Left ventricle myocardium superior (tissue), 1 donor: ENCODE results near the gene ODF4. TPM values are rescaled to one million over a fixed set of nuclear protein-coding genes. Genes with fewer than 3 reads are reported as not detected.
"Not testable (repeated sequence)": the region's sequence is repeated elsewhere in the genome, so short reads cannot be mapped to it uniquely, and the experiment has no call there.

Experiments used
- ATAC-seq: fragments of 200-7000 bp; cut with Tn5 transposase; one replicate; pipeline ENCODE4 v1.9.1; 2020; ENCODE audit warnings: mild to moderate bottlenecking, moderate library complexity
- DNase-seq: peaks from one replicate; pipeline ENCODE4 v3.0.0-alpha.2; 2020
- intact Hi-C: fragments of 100-400 bp; cut with micrococcal nuclease; formaldehyde crosslinking; loops from one replicate; pipeline ENCODE4 v1.11.0; 2022
- total RNA-seq: library from RNA; stranded (reverse); fragmentation: NEBNext Ultra II Directional; extraction: Animal tissue kit (Norgen Biotek cat#: 25700); gene quantifications from one replicate; pipeline ENCODE4 v1.2.1, GENCODE V29; 2021
- donor health status: DM: no; HTN: yes; CAD: no; lungs with severe emphysema.

ODF4 gene
- total RNA-seq, 1 donor from 2014 or later = not detected

DNA sequence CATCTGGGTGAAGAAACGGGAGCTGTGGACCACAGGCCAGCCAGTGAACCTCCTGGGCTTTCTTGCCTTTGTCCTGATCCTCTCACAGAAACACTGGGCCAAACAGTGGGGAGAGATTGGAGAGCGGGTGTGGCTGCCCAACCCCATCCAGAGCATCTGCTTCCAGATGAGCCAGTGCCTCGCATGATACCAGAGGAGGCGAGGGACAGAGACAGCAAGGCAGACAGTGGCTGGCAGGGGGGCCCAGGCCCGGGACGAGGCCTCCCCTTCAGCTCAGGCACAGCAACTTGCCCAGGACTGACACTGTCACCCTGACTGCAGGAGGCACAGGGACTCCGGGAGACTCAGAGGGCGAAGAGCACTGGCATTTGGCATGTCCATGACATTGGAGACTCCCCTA, 17.6 kb upstream of the ODF4 start:
- ATAC-seq = no peak
- intact Hi-C loops = no loop called here
- no peak for DNase-seq

DNA sequence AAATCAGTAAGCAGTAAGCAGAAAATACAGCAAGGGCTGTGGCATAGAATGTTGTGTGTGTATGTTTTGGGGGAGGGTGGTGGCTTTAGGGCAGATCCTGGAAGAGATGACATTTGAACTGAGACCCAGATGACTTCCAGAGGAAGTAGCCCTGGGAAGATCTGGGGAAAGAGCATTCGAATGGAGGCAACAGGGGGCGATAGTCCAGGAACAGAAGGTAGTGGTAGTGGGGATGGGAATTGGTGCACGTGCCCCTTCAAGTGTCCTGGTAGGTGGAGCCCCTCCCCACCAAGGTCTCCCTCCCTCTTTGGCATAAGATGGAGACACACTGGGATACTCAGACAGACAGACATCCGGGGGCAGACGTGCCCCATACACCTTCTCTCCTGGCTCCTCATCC, 15.5 kb upstream of the ODF4 start:
- no peak for DNase-seq
- ATAC-seq = no peak
- intact Hi-C loops = no loop called here

DNA sequence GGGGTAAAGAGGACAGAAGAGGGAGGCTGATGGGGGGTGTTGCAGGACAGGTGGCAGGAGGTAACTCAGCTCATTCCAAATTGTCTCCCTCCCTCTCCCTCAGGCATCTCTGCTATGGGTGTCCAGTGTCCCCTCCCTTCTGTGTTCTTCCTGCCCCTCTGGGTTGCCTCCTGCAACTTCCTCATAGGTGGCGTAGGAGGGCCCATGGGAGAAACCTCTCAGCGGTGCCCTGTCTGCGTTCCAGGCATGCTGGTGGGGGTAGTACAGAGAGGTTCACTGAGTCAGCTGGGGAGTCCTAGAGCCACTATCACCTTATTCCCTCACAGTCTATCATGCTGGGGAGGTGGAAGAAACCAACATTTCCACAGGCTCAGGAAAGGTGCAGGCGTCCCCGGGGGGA, 14.7 kb upstream of the ODF4 start:
- intact Hi-C loops = no loop called here
- ATAC-seq = no peak
- DNase-seq = no peak

DNA sequence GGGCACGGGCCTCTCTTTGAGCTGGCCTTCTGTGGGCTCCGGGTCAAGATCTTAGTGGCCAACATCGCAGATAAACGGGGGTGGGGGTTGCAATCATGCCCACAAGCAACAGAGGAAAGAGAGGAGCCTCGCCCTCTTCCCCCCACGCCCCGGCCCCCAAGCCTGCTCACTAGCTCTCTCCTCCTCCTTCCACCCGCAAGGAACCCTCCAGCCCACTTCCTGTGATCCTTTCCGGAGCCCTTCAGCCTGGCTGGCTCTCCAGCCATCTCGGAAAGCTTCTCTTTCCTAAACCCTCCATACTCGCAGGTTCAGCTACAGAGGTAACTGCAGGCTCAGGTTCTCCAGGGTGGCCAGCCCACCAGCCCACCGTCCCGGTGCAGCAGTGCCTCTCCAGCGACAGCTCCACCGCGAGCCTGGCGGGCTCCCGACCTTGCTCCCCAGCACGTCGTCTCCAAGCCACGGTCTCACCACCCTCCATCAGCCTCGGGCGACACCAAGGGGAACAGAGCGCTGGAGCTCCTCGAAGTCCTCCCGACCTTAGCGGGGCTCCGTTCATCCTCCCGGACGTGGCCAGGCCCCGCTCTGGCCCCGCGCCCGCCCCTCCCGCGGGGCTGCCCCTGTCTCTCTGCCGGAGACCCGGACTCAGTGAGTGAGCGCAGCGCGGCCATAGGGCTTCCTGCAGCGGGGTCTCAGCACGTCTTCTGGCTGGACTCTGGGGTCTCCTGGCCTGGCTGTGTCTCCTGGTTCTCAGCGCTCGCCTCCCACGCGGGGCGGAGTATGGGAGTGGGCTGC, 12.9 kb upstream of the ODF4 start:
- peak; percentile 79 for ATAC-seq
- DNase-seq = peak; percentile 64
- intact Hi-C loops = no loop called here

DNA sequence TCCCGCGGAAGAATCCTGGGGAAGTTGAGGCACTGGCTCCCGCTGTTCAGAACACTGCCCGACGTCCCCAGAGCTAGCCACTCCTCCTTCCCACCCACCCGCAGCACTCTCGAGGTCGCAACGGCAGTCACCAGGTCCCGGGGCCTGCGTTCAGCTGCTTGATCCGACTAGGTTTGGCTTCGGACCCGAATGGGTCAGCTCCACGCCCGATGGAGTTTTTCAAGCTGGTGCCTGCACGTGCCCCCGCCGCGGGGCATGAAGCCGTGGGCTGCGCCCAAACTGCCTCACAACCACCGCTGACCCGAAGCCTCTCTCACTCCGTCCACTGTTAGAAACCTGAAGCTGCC, 12.4 kb upstream of the ODF4 start:
- ATAC-seq = peak; percentile 41
- DNase-seq = peak; percentile 35
- intact Hi-C loops = no loop called here

DNA sequence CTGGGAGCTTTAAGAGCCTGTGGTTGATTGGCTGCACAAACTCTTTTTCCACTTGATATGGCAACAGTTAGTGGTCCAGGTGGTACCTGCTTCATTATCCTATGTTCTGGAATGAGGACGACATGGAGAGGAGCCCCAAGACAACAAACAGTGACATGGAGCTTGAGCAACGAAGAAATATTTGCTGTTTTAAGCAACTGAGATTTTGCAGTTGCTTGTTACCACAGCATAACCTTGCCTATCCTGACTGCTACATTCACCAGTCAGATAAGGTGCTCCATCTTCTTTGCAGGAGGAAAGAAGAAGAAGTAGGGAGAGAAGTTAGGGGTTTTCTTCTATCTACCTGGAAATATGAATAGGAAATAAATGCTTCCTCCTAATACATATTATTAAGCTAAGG, 7.5 kb upstream of the ODF4 start:
- intact Hi-C loops = no loop called here
- ATAC-seq (no peak), DNase-seq (no peak)

DNA sequence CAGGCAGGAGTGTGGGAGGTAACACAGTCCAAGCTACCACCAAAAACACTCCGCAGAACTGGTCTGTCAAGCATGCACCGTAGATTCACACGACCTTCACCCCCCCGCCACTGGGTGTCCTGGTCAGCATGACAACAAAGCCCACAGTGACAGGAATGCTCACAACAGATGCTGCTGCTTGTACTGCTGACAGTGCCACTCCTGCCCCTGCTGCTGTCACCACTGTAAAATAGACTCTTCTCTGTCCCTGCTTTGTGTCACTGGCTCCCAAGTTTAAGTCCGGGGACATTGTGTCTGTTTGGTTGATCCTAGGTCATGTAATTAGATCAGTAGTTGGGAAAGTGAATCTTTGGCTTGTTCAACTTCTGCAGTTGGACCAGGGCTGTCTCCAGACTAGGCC, 7.0 kb upstream of the ODF4 start:
- DNase-seq (peak; percentile 69), ATAC-seq (peak; percentile 94)
- intact Hi-C loops = no loop called here

DNA sequence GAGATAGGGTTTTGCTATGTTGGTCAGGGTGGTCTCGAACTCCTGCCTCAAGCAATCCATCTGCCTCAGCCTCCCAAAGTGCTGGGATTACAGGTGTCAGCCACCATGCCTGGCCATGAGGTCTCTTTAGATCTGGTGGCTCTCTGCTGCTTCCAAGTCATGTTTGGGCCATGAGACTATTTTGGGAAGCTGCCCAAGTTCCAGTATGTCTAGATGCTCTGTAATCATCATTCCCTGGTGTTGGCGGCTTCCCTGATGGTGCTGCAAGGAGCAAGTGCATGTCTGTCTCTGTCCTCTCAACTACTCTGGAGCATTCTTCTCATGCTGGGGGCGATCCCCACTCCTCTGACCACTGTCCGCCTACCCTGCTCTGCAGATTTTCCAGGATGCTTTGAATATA, 6.4 kb upstream of the ODF4 start:
- DNase-seq = no peak
- intact Hi-C loops = no loop called here
- peak; percentile 70 for ATAC-seq

DNA sequence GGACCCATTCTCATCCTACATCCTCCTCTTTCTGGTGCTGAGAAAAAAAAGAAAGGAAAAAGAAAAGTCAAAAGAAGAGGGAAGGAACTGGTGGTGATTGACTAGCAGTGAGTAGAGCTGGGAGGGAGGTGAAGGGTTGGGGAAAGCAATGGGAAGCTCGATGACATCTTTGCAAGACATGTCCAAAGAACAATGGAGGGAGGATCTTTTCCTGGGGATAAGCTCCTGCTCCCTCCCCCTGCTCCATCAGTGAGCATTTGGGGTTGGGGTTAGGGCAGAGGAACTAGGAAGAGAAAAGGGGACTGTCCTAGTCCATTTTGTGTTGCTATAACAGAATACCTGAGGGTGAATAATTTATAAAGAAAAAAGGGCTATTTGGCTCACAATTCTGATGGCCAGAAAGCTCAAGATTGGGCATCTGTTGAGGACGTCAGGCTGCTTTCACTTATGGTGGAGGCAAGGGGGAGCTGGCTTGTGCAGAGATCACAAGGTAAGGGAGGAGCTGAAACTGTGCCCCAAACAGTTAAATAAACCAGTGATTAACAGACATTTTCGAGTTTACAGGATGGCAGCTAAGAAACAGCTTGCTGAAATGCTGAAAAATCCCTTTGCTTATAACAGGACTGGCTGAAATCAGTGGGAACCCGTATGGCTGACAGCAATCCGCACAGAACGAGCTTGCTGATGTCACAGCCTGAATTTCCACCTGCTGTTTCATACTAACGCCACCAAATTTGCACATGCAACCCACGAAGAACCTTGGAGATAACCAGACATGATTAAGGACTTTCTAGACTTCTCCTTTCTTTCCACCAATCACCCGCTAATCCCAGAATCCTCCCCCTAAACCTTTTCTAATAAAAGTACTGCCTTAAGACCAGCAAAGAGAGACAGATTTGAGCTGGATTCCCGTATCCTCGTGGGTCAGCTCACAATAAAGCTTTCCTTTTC, 1.6 kb upstream of the ODF4 start:
- ATAC-seq (no peak), DNase-seq (no peak)
- intact Hi-C loops = no loop called here

DNA sequence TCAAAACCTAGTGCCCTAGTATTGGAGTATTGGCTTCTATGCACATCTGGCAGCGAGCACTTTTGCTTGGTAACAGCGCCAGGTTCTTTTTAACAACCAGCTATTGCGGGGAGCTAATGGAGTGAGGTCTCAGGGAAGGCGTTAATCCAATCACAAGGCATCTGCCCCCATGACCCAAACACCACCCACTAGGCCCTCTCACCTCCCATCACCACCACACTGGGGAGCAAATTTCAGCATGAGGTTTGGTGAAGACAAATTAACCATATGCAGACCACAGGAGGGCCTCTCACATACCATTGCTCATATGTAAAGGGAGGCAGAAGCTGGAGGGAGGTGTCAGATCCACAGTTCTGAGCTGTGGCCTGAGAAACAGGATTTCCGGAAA, 893 bp upstream of the ODF4 start:
- intact Hi-C loops = no loop called here
- no peak for DNase-seq

DNA sequence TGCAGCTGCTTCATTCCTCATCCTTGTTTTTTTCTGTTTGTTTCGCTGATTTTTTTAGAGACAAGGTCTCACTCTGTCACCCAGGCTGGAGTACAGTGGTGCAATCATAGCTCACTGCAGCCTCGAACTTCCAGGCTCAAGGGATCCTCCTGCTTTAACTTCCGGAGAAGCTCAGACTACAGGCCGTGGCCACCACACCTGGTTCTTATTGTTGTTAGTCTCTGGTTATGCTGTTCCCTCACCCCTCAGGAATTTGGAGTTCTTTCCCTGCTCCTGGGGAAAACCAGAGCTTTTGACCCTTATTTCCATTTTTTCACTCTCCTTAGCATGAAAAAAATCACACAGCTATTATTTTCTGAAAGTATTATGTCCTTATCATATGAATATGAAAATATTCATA, 1.8 kb downstream of the ODF4 start:
- intact Hi-C loops = no loop called here
- ATAC-seq (no peak), DNase-seq (no peak)

More for the DNA sequence above, 893 bp upstream of the ODF4 start:
- ATAC-seq = no peak

DNA sequence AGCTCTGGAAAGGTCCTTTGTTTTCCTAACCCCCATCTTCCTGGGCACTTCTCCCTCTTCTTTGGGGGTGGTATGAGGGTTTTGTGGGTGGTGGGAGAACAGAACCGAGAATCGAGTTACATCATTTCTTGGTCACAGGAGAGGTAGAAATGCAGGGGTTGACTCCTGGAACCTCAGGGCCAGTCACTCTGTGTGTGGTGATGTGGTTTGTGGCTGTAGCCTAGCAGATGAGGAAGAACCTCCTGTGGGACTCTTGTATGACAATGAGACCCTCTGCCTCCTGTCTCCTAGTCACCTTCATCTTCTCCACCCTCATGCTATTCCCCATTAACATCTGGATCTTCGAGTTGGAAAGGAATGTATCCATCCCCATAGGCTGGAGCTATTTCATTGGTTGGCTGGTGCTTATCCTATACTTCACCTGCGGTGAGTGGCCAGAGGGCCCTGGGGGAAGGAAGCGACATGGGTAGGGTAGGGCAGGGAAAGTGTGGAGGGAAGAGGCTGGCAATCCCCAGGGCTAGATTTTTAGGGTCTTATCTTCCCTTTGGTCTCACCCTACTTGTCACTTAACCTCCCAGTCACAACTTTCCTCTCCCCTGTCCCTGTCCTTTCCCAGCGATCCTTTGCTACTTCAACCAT, 5.5 kb downstream of the ODF4 start:
- DNase-seq (no peak), ATAC-seq (no peak)
- intact Hi-C loops = no loop called here

DNA sequence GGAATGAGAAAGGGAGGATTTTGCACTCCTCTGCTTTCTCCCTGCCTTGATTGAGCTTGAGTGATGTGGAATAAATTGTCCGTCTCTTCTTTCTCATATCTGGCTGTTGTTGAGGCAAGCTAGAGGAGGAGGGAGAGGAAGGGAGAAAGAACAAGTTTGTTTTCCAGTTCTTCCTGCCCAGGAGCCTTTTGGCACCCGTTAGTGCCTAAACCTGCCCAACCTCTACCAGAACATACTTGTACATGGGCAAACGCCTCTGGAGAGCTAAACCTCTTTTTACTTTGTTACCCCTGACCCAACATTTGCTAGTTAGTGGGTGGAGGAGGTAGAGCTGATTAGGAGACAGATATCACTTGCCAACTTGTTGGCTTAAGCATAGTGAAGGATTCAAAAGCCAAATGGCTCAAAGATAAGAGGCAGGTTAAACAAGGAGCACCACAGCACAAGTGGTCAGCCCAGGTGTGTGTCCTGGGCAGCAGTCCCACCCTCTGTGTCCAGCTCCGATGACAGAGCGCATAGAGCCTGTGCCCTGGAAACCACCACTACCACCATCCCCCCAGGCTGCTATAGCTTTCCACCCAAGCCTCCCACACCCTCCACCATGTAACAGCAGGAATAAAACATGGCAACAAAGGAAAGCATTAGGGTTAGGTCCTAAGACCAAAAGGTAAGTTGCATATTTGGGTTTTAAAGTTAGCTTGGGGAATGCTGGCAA, 6.5 kb downstream of the ODF4 start:
- no peak for ATAC-seq
- intact Hi-C loops = no loop called here

DNA sequence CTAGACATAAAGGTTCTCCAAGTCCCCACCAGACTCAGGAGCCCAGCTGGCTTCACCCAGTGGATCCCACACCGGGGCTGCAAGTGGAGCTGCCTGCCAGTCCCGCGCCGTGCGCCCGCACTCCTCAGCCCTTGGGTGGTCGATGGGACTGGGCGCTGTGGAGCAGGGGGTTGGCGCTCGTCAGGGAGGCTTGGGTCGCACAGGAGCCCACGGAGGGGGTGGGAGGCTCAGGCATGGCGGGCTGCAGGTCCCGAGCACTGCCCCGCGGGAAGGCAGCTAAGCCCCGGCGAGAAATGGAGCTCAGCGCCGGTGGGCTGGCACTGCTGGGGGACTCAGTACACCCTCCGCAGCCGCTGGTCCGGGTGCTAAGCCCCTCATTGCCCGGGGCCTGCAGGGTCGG, 7.4 kb downstream of the ODF4 start:
- ATAC-seq, intact Hi-C loops, DNase-seq: not testable (repeated sequence)

More for the DNA sequence above, 6.5 kb downstream of the ODF4 start:
- no peak for DNase-seq

DNA sequence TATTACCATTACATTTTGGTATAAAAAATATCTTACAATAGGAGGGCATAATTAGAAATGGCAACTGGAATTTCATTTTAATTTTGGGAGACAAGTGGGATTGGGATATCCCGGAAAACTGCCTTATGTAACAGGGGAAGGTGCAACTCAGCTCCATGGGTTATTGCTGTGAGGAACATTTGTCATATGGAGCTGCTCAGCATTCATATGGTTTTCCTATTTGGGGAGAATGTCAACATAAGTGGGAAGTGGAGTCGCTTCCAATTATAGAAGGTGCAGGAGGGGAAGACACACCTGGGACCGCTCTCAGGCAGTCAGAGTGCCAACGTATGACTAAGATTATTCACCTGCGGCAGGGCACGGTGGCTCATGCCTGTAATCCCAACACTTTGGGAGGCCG, 10.7 kb downstream of the ODF4 start:
- ATAC-seq = no peak
- DNase-seq = no peak
- intact Hi-C loops = no loop called here

DNA sequence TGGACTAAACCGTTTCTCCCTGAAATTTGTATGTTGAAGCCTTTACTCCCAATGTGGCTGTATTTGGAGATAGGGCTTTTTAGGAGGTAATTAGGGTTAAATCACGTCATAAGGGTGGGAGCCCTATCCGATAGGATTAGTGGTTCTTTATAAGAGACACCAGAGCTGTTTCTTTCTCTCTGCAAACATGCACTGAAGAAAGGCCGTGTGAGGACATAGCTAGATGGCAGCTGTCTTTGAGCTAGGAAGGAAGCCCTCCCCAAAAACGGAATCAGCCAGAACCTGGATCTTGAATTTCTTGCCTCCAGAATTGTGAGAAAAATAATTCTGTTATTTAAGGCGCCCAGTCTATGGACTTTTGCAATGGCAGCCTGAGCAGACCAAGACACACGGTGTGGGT, 14.1 kb downstream of the ODF4 start:
- intact Hi-C loops = no loop called here

DNA sequence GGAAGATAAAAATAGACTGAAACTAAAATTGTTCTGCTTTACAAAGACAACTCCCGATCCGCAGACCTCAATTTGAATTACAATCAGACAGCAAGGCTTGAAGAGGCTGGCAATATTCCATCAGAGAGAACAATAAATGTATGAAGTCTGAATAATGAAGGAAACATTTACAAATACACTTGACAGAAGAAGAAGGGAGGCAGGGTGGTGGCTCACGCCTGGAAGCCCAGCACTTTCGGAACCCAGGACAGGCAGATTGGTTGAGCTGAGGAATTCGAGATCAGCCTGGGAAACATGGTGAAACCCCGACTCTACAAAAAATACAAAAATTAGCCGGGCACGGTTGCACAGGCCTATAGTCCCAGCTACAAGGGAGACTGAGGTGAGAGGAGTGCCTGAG, 14.6 kb downstream of the ODF4 start:
- DNase-seq (no peak), ATAC-seq (no peak)
- intact Hi-C loops = no loop called here

More for the DNA sequence above, 14.1 kb downstream of the ODF4 start:
- DNase-seq (no peak), ATAC-seq (no peak)

DNA sequence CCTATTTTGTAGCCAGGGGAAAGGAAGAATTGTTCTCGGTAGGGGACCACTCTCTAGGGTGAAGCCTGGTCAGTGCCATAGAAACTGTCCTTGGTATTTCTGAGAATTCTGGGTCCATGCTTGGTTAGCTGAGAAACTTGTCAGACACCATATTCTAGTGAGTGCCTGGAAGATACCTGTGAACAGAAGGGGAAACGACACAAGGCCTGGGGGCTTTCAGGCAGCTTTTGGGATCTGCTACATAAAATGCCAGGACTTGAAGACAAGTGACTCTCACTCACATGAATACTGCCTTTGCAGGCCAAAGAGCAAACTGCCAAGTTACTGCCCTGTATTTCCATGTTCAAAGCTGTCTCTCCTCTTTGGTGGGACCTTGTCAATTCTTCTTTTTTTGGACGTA, 18.3 kb downstream of the ODF4 start:
- intact Hi-C loops = no loop called here
- DNase-seq (no peak), ATAC-seq (no peak)

DNA sequence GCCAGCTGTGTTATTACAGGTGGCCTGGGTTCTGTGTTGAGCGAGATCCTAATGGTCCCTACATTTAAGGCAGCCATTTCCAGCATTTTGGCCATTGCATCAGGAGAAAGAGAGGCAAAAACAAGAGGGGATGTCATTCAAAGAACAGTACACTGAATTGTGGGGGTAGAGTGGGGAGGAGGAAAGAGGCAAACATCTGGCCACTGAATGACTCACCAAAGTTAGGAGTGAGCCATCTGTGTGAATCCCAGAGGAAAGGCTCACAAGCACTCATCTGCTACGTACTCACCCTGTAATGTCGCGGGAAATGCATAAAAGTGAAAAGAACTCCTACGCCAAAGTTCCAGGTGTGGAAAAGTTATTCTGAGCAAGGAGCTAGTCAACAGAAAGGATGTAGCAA, 20.1 kb downstream of the ODF4 start:
- intact Hi-C loops = no loop called here
- DNase-seq = no peak

More for the DNA sequence above, 20.1 kb downstream of the ODF4 start:
- peak; percentile 93 for ATAC-seq
